HUES6 (cell line): Measurements from ENCODE around the gene WFIKKN1.
"Not testable (repeated sequence)": the region's sequence is repeated elsewhere in the genome, so short reads cannot be mapped to it uniquely, and the experiment has no call there.

Experiments used
- H3K27ac ChIP-seq: 2 replicates; pipeline ENCODE4 v1.7.0; 2013; ENCODE audit warnings: low read depth, mild to moderate bottlenecking, low read length, inconsistent platforms
- H3K27me3 ChIP-seq: 2 replicates; pipeline ENCODE4 v1.6.1; 2013; ENCODE audit warnings: low read length; ENCODE audit not compliant: control insufficient read depth, insufficient read depth
- H3K36me3 ChIP-seq: 2 replicates; pipeline ENCODE4 v1.6.1; 2013; ENCODE audit warnings: low read length; ENCODE audit not compliant: control insufficient read depth, insufficient read depth
- H3K4me1 ChIP-seq: 2 replicates; pipeline ENCODE4 v1.6.1; 2013; ENCODE audit warnings: low read length; ENCODE audit not compliant: control insufficient read depth, insufficient read depth
- H3K4me3 ChIP-seq: 2 replicates; pipeline ENCODE4 v1.5.1; 2013; ENCODE audit warnings: low read depth, low read length
- H3K9ac ChIP-seq: one replicate; pipeline ENCODE4 v1.6.1; 2013; ENCODE audit warnings: mild to moderate bottlenecking, low read length
- H3K9me3 ChIP-seq: 2 replicates; pipeline ENCODE4 v1.6.1; 2013; ENCODE audit warnings: low read depth, low read length; ENCODE audit not compliant: control insufficient read depth, insufficient read depth

WFIKKN1 gene

DNA sequence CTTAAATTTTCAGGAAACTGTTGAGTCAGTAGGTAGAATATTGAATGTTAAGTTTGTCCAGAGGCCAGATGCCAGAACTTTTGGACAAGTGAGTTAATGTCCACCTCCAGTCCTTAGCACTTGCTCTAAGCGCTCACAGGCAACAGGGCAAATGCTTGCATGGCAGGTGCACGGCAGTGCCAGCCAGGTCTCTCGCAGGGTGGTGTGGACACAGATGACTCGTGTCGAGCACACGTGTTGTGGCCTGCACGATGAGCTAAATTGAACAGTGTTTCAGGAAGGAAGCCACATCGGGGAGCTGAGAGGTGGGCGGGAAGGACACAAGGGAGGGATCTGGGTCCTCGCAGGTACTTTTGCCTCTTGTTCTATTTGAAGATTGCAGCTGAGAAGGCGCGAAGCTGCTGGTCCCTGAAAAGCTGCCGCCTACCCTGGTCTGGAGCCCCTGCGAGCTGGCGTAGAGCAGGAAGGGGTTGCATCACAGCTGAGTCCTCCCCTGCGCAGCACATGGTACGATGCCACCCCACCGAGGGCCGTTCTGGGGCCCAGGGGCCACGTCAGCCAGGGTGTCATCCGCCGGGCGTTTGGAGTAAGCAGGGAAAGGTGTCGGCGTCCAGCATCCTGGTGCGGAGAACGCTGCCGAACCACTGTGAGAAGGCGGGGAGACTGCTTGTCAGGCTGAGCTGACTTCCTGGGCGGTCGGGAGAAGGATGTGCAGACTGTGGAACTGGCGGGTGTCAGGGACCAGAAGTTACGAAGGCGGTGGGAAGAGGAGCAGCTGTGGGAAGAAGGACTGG, 34.6 kb upstream of the WFIKKN1 start:
- H3K9ac ChIP-seq, result no peak overlapping the region

DNA sequence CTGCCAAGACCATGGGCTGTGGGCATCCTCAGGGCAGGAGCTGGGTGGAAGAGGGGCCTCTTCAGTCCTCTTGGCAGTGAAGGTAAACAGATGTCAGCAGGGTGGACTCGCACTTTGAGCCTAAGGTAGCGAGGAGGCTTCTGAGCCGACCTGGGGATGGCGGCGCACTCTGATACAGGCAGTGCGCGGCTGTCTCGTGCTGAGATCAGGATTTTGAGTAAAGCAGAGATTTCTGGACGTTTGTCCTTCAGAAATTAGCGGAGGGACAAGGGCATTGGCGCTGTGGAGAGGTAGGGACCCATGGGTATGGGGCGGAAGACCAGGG, 34.1 kb upstream of the WFIKKN1 start:
- H3K27me3 ChIP-seq, result no peaks in the 10 kb centered on the region
- H3K9me3 ChIP-seq, result peaks cover 5% of the 10 kb centered on the region
- no peak overlapping the region for H3K9ac ChIP-seq
- no peak overlapping the region for H3K4me3 ChIP-seq
- H3K4me1 ChIP-seq, result no peaks in the 10 kb centered on the region
- no peak overlapping the region for H3K27ac ChIP-seq
- peaks cover 5% of the 10 kb centered on the region; the same call in 1 of the 2 replicates for H3K36me3 ChIP-seq

More for the DNA sequence above, 34.6 kb upstream of the WFIKKN1 start:
- Histone ChIP-seq H3K4me1 (0 out of 2 replicates have a peak, but pooled peaks cover under 1% of the 10 kb centered on the region), H3K4me3 (no peak overlapping the region), H3K36me3 (peaks cover 5% of the 10 kb centered on the region; the same call in 1 of the 2 replicates), H3K9me3 (peaks cover 5% of the 10 kb centered on the region), H3K27me3 (peaks cover 1% of the 10 kb centered on the region; the same call in 1 of the 2 replicates), H3K27ac (no peak overlapping the region)

GRCh38 chr16:597655-598054, 33.1 kb upstream of the WFIKKN1 start:
- not testable (repeated sequence) for H3K36me3 ChIP-seq, H3K9me3 ChIP-seq, H3K4me1 ChIP-seq, H3K4me3 ChIP-seq, H3K27me3 ChIP-seq, H3K27ac ChIP-seq, H3K9ac ChIP-seq

GRCh38 chr16:598823-599739, 31.7 kb upstream of the WFIKKN1 start:
- H3K27me3 ChIP-seq, result no peaks in the 10 kb centered on the region
- peaks cover 5% of the 10 kb centered on the region for H3K9me3 ChIP-seq
- H3K36me3 ChIP-seq, result peaks cover 5% of the 10 kb centered on the region; the same call in 1 of the 2 replicates
- H3K4me3 ChIP-seq, result no peak overlapping the region
- no peaks in the 10 kb centered on the region for H3K4me1 ChIP-seq
- no peak overlapping the region for H3K9ac ChIP-seq
- H3K27ac ChIP-seq, result no peak overlapping the region

- Histone ChIP-seq H3K27me3 (no peaks in the 10 kb centered on the region), H3K4me3 (no peak overlapping the region), H3K36me3 (peaks cover 3% of the 10 kb centered on the region; the same call in 1 of the 2 replicates), H3K4me1 (no peaks in the 10 kb centered on the region), H3K9me3 (peaks cover 19% of the 10 kb centered on the region), H3K27ac (no peak overlapping the region), H3K9ac (no peak overlapping the region)
Observed at GRCh38 chr16:600781-601180, 30.0 kb upstream of the WFIKKN1 start.

DNA sequence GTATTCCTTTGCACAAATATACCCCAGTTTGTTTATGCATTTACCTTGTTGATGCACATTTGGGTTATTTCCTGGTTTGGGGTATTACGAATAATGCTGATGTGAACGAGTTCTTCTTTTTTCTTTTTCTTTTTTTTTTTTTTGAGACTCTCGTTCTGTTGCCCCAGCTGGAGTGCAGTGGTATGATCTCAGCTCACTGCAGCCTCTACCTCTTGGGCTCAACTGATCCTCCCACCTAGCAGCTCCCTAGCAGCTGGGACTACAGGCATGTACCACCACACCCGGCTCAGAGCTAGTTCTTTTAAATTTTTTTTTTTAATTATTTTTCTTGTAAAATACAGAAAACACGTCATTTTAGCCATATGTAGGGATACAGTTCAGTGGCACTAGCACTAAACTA, 26.9 kb upstream of the WFIKKN1 start:
- Histone ChIP-seq H3K27ac (no peak overlapping the region), H3K27me3 (no peaks in the 10 kb centered on the region)

GRCh38 chr16:606656-607307, 24.0 kb upstream of the WFIKKN1 start:
- Histone ChIP-seq H3K36me3 (no peaks in the 10 kb centered on the region; the same call in 1 of the 2 replicates), H3K4me3 (no peak overlapping the region), H3K4me1 (0 out of 2 replicates have a peak, but pooled peaks cover 4% of the 10 kb centered on the region), H3K9me3 (peaks cover 16% of the 10 kb centered on the region), H3K27ac (no peak overlapping the region), H3K9ac (no peak overlapping the region), H3K27me3 (no peaks in the 10 kb centered on the region)

More for the DNA sequence above, 26.9 kb upstream of the WFIKKN1 start:
- Histone ChIP-seq H3K9me3 (peaks cover 20% of the 10 kb centered on the region), H3K4me1 (0 out of 2 replicates have a peak, but pooled peaks cover 4% of the 10 kb centered on the region), H3K9ac (no peak overlapping the region), H3K4me3 (no peak overlapping the region), H3K36me3 (peaks cover 3% of the 10 kb centered on the region; the same call in 1 of the 2 replicates)

GRCh38 chr16:608019-608418, 22.8 kb upstream of the WFIKKN1 start:
- H3K27me3 ChIP-seq, result no peaks in the 10 kb centered on the region
- H3K27ac ChIP-seq, result no peak overlapping the region
- H3K4me1 ChIP-seq, result 0 out of 2 replicates have a peak, but pooled peaks cover 4% of the 10 kb centered on the region
- H3K9me3 ChIP-seq, result peaks cover 16% of the 10 kb centered on the region
- no peaks in the 10 kb centered on the region; the same call in 1 of the 2 replicates for H3K36me3 ChIP-seq
- no peak overlapping the region for H3K9ac ChIP-seq
- no peak overlapping the region for H3K4me3 ChIP-seq

DNA sequence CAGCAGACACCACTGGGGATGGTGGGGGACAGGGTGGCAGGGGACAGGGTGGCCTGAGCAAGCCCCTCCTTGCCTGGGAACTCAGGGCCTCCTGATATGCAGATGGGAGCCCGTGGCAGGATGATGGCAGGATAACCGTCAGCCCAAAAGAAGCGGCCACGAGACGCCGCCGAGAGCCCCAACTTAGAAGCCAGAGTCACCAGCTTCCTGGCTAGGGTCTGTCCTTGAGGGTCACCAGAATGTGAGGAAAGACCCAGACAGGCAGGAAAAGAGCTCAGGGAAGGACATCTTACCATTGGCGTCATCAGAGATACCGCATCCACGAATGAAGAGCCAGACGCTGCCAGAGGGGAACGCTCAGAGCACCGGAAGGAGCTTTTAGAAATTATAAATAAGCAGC, 21.5 kb upstream of the WFIKKN1 start:
- 0 out of 2 replicates have a peak, but pooled peaks cover 4% of the 10 kb centered on the region for H3K4me1 ChIP-seq
- H3K27me3 ChIP-seq, result no peaks in the 10 kb centered on the region
- H3K4me3 ChIP-seq, result no peak overlapping the region
- H3K27ac ChIP-seq, result no peak overlapping the region
- peaks cover 4% of the 10 kb centered on the region; the same call in 1 of the 2 replicates for H3K36me3 ChIP-seq
- H3K9ac ChIP-seq, result no peak overlapping the region
- H3K9me3 ChIP-seq, result peaks cover 16% of the 10 kb centered on the region

- Histone ChIP-seq H3K4me1 (0 out of 2 replicates have a peak, but pooled peaks cover 4% of the 10 kb centered on the region), H3K36me3 (peaks cover 6% of the 10 kb centered on the region; the same call in 1 of the 2 replicates), H3K27ac (no peak overlapping the region), H3K9me3 (peaks cover 10% of the 10 kb centered on the region), H3K9ac (no peak overlapping the region), H3K27me3 (no peaks in the 10 kb centered on the region), H3K4me3 (no peak overlapping the region)
Observed at GRCh38 chr16:609984-610383, 20.8 kb upstream of the WFIKKN1 start.
